Peyer's patch (tissue), 4 donors: ENCODE measurements around the gene STK39. TPM values are rescaled to one million over a fixed set of nuclear protein-coding genes. Genes with fewer than 3 reads are reported as not detected.

Source experiments
- DNase-seq, 3 donors: peaks; one replicate each; pipeline ENCODE4 v3.0.0-alpha.2; 2017 to 2019
- H3K27ac ChIP-seq, 4 donors: fragments of 200-600 bp; sonication (generic); one replicate each; pipeline ENCODE4 v1.5.1; 2016 to 2019
- H3K27me3 ChIP-seq, 2 donors: fragments of 200-600 bp; sonication (generic); one replicate each; pipeline ENCODE4 v1.5.1; 2019
- H3K36me3 ChIP-seq, 3 donors: fragments of 200-600 bp; sonication (generic); one replicate each; pipeline ENCODE4 v1.5.1; 2016 to 2019
- H3K4me1 ChIP-seq, 4 donors: fragments of 200-600 bp; sonication (generic); one replicate each; pipeline ENCODE4 v1.5.1; 2016 to 2019
- H3K4me3 ChIP-seq, 4 donors: fragments of 200-600 bp; sonication (generic); 1 replicate in 3 of 4; 2 replicates in 1 of 4; pipeline ENCODE4 v1.5.1; 2016 to 2019; ENCODE audit warnings: mild to moderate bottlenecking in 1 of 4
- H3K9me3 ChIP-seq, 4 donors: fragments of 200-600 bp; sonication (generic); one replicate each; pipeline ENCODE4 v1.5.1; 2016 to 2019; ENCODE audit warnings: mild to moderate bottlenecking in 1 of 4
- CTCF ChIP-seq, 6 experiments: fragments of 450-650 bp in 4 of 6; fragments of 200-600 bp in 2 of 6; sonication (generic) in 1 of 6; IDR thresholded peaks; one replicate each; pipeline ENCODE4 v1.5.1; 2017 to 2019; ENCODE audit warnings: antibody characterized with exemption in 6 of 6, mild to moderate bottlenecking in 3 of 6, moderate library complexity in 1 of 6
- POLR2A ChIP-seq, 2 donors: fragments of 450-650 bp; IDR thresholded peaks; one replicate each; pipeline ENCODE4 v1.5.1; 2017; ENCODE audit warnings: antibody characterized with exemption in 2 of 2, mild to moderate bottlenecking in 2 of 2, moderate library complexity in 2 of 2
- total RNA-seq, 4 donors: library from RNA; depleted of rRNA; stranded (reverse); fragments of >200 nt; gene quantifications; one replicate each; pipeline ENCODE4 v1.1.0, GENCODE V29; 2016

Gene STK39
- total RNA-seq, 4 donors from 2014 or later: 39.6 to 55.9 (median 51.0) TPM

GRCh38 chr2:167943897-167944296, 303.5 kb downstream of the STK39 start:
- no peak for DNase-seq
- no peaks in the 10 kb centered on the region for H3K36me3 ChIP-seq
- H3K4me1 ChIP-seq: no peaks in the 10 kb centered on the region
- H3K9me3 ChIP-seq: no peaks in the 10 kb centered on the region
- no peak overlapping the region for H3K27ac ChIP-seq
- H3K4me3 ChIP-seq: no peak overlapping the region
- TF ChIP-seq CTCF (IDR thresholded peaks at IDR 0.05): no peak
- no peak for TF ChIP-seq POLR2A (IDR thresholded peaks at IDR 0.05)
- no peaks in the 10 kb centered on the region for H3K27me3 ChIP-seq

GRCh38 chr2:167943368-167943767, 304.0 kb downstream of the STK39 start:
- Histone ChIP-seq H3K27me3 (no peaks in the 10 kb centered on the region), H3K4me3 (no peak overlapping the region), H3K9me3 (no peaks in the 10 kb centered on the region), H3K4me1 (no peaks in the 10 kb centered on the region), H3K27ac (no peak overlapping the region), H3K36me3 (no peaks in the 10 kb centered on the region)
- TF ChIP-seq CTCF (IDR thresholded peaks at IDR 0.05) (no peak), POLR2A (IDR thresholded peaks at IDR 0.05) (no peak)
- DNase-seq: no peak

GRCh38 chr2:167942366-167943081, 304.9 kb downstream of the STK39 start:
- no peak for DNase-seq
- no peak overlapping the region for H3K4me3 ChIP-seq
- H3K27me3 ChIP-seq: no peaks in the 10 kb centered on the region
- TF ChIP-seq CTCF (IDR thresholded peaks at IDR 0.05): no peak
- TF ChIP-seq POLR2A (IDR thresholded peaks at IDR 0.05): no peak
- H3K36me3 ChIP-seq: no peaks in the 10 kb centered on the region
- no peak overlapping the region for H3K27ac ChIP-seq
- H3K4me1 ChIP-seq: no peaks in the 10 kb centered on the region
- H3K9me3 ChIP-seq: no peaks in the 10 kb centered on the region

- no peak overlapping the region for H3K4me3 ChIP-seq
- H3K27me3 ChIP-seq: no peaks in the 10 kb centered on the region
- no peak overlapping the region for H3K27ac ChIP-seq
- no peaks in the 10 kb centered on the region for H3K4me1 ChIP-seq
- no peaks in the 10 kb centered on the region for H3K9me3 ChIP-seq
- no peak for TF ChIP-seq POLR2A (IDR thresholded peaks at IDR 0.05)
- H3K36me3 ChIP-seq: no peaks in the 10 kb centered on the region
- no peak for DNase-seq
These were observed 305.8 kb downstream of the STK39 start for GRCh38 chr2:167941604-167942003.

GRCh38 chr2:167940734-167941507, 306.5 kb downstream of the STK39 start:
- no peaks in the 10 kb centered on the region for H3K36me3 ChIP-seq
- H3K9me3 ChIP-seq: no peaks in the 10 kb centered on the region
- no peak overlapping the region for H3K4me3 ChIP-seq
- no peak for TF ChIP-seq POLR2A (IDR thresholded peaks at IDR 0.05)
- TF ChIP-seq CTCF (IDR thresholded peaks at IDR 0.05): no peak
- H3K4me1 ChIP-seq: no peaks in the 10 kb centered on the region
- H3K27me3 ChIP-seq: no peaks in the 10 kb centered on the region
- no peak for DNase-seq
- no peak overlapping the region for H3K27ac ChIP-seq

- DNase-seq: no peak
- no peaks in the 10 kb centered on the region for H3K36me3 ChIP-seq
- no peak overlapping the region for H3K27ac ChIP-seq
- no peaks in the 10 kb centered on the region for H3K9me3 ChIP-seq
- H3K4me1 ChIP-seq: no peaks in the 10 kb centered on the region
- TF ChIP-seq POLR2A (IDR thresholded peaks at IDR 0.05) (no peak), CTCF (IDR thresholded peaks at IDR 0.05) (no peak)
- no peaks in the 10 kb centered on the region for H3K27me3 ChIP-seq
- no peak overlapping the region for H3K4me3 ChIP-seq
These were observed 307.1 kb downstream of the STK39 start for GRCh38 chr2:167940346-167940725.
